Thyroid gland (tissue), 4 donors: ENCODE results near the gene PIBF1. TPM values are rescaled to one million over a fixed set of nuclear protein-coding genes. Genes with fewer than 3 reads are reported as not detected.

Experiments used
- DNase-seq, 2 donors: peaks; one replicate each; pipeline ENCODE4 v3.0.0-alpha.2; 2019
- H3K27ac ChIP-seq, 3 donors: fragments of 200-600 bp; sonication (generic); 1 replicate in 2 of 3; 2 replicates in 1 of 3; pipeline ENCODE4 v1.5.1; 2016 to 2019; ENCODE audit warnings: mild to moderate bottlenecking in 1 of 3, moderate library complexity in 1 of 3
- H3K27me3 ChIP-seq: fragments of 200-600 bp; sonication (generic); one replicate; pipeline ENCODE4 v1.5.1; 2019
- H3K36me3 ChIP-seq, 2 donors: fragments of 200-600 bp; sonication (generic); one replicate each; pipeline ENCODE4 v1.5.1; 2016 to 2019
- H3K4me1 ChIP-seq, 2 donors: fragments of 200-600 bp; sonication (generic); one replicate each; pipeline ENCODE4 v1.5.1; 2017 to 2019
- H3K4me3 ChIP-seq, 3 donors: fragments of 200-600 bp; sonication (generic); replicated peaks in 1 of 3; 1 replicate in 2 of 3; 2 replicates in 1 of 3; pipeline ENCODE4 v1.5.1; 2016; ENCODE audit warnings: mild to moderate bottlenecking in 1 of 3
- H3K9me3 ChIP-seq: fragments of 200-600 bp; sonication (generic); one replicate; pipeline ENCODE4 v1.5.1; 2017
- CTCF ChIP-seq, 6 experiments: fragments of 200-600 bp in 3 of 6; fragments of 450-650 bp in 3 of 6; sonication (generic) in 3 of 6; IDR thresholded peaks; one replicate each; pipeline ENCODE4 v1.5.1; 2016 to 2019; ENCODE audit warnings: antibody characterized with exemption in 6 of 6, mild to moderate bottlenecking in 2 of 6, inconsistent platforms in 1 of 6, moderate library complexity in 1 of 6
- POLR2A ChIP-seq, 2 donors: fragments of 450-650 bp; IDR thresholded peaks; one replicate each; pipeline ENCODE4 v1.6.1; 2017; ENCODE audit warnings: antibody characterized with exemption in 2 of 2, mild to moderate bottlenecking in 2 of 2, moderate library complexity in 1 of 2
- WGBS, 2 donors: methylation state at CpG; one replicate each; pipeline ENCODE4 v1.1.5; 2017; 5-methylcytosine and 5-hydroxymethylcytosine counted together
- intact Hi-C: fragments of 100-400 bp; cut with DNase I; formaldehyde crosslinking; loops from one replicate; pipeline ENCODE4 v1.15.1; 2023
- total RNA-seq, 4 donors: library from RNA; depleted of rRNA; stranded (reverse); fragments of >200 nt; gene quantifications; one replicate each; pipeline ENCODE4 v1.2.3, GENCODE V29; 2016

The PIBF1 gene
- total RNA-seq, 4 donors from 2014 or later: 30.2 to 51.4 (median 37.5) TPM

- DNase-seq: no peak
- Histone ChIP-seq H3K4me3 (no peak overlapping the region), H3K36me3 (no peaks in the 10 kb centered on the region), H3K9me3 (no peaks in the 10 kb centered on the region), H3K27me3 (no peaks in the 10 kb centered on the region), H3K27ac (no peak overlapping the region), H3K4me1 (peaks cover 22 to 25% of the 10 kb centered on the region in 2 donors)
- TF ChIP-seq POLR2A (IDR thresholded peaks at IDR 0.05) (no peak), CTCF (IDR thresholded peaks at IDR 0.05) (no peak)
- 83 to 85% methylated on average over 1 of the region's 1 CpG for WGBS, 2 donors
- intact Hi-C loops: no loop called here
Observed at GRCh38 chr13:72963762-72964161, 181.8 kb downstream of the PIBF1 start.

- intact Hi-C loops: no loop called here
- Histone ChIP-seq H3K36me3 (no peaks in the 10 kb centered on the region), H3K27me3 (no peaks in the 10 kb centered on the region), H3K9me3 (no peaks in the 10 kb centered on the region), H3K27ac (no peak overlapping the region), H3K4me1 (no peaks in the 10 kb centered on the region), H3K4me3 (no peak overlapping the region)
- DNase-seq: no peak
- 92 to 95% methylated on average over 2 of the region's 2 CpGs for WGBS, 2 donors
- TF ChIP-seq POLR2A (IDR thresholded peaks at IDR 0.05): no peak
- no peak for TF ChIP-seq CTCF (IDR thresholded peaks at IDR 0.05)
Observed at GRCh38 chr13:72970301-72970880, 188.5 kb downstream of the PIBF1 start.

- Histone ChIP-seq H3K27me3 (no peaks in the 10 kb centered on the region), H3K36me3 (no peaks in the 10 kb centered on the region), H3K4me3 (no peak overlapping the region), H3K27ac (no peak overlapping the region), H3K4me1 (no peaks in the 10 kb centered on the region), H3K9me3 (no peaks in the 10 kb centered on the region)
- TF ChIP-seq POLR2A (IDR thresholded peaks at IDR 0.05) (no peak), CTCF (IDR thresholded peaks at IDR 0.05) (no peak)
- 95% methylated on average over 5 of the region's 5 CpGs for WGBS, 2 donors
- intact Hi-C loops: no loop called here
- DNase-seq: no peak
Observed at GRCh38 chr13:72970956-72971355, 189.0 kb downstream of the PIBF1 start.

- no peaks in the 10 kb centered on the region for H3K9me3 ChIP-seq
- intact Hi-C loops: no loop called here
- H3K36me3 ChIP-seq: no peaks in the 10 kb centered on the region
- H3K4me1 ChIP-seq: no peaks in the 10 kb centered on the region
- H3K4me3 ChIP-seq: no peak overlapping the region
- H3K27me3 ChIP-seq: no peaks in the 10 kb centered on the region
- no peak for DNase-seq
- H3K27ac ChIP-seq: no peak overlapping the region
- WGBS, 2 donors: 92 to 100% methylated on average over 1 of the region's 1 CpG
- TF ChIP-seq POLR2A (IDR thresholded peaks at IDR 0.05) (no peak), CTCF (IDR thresholded peaks at IDR 0.05) (no peak)
Observed at GRCh38 chr13:72973234-72973633, 191.3 kb downstream of the PIBF1 start.

GRCh38 chr13:72983085-72983768, 201.3 kb downstream of the PIBF1 start:
- no peaks in the 10 kb centered on the region for H3K9me3 ChIP-seq
- H3K27ac ChIP-seq: peak overlapping the region; percentile 60 to 75 (median 65)
- H3K36me3 ChIP-seq: no peaks in the 10 kb centered on the region
- TF ChIP-seq CTCF (IDR thresholded peaks at IDR 0.05) (no peak), POLR2A (IDR thresholded peaks at IDR 0.05) (no peak)
- peak; percentile 63 to 73 for DNase-seq
- peaks cover 9 to 10% of the 10 kb centered on the region in 2 donors for H3K4me1 ChIP-seq
- no peak overlapping the region for H3K4me3 ChIP-seq
- intact Hi-C loops: no loop called here
- WGBS, 2 donors: 49 to 70% methylated on average over 5 of the region's 5 CpGs
- no peaks in the 10 kb centered on the region for H3K27me3 ChIP-seq
